WTC11 (cell line): Measurements from ENCODE around the gene IL17RE. TPM values are rescaled to one million over a fixed set of nuclear protein-coding genes. Genes with fewer than 3 reads are reported as not detected.

Experiments
- ATAC-seq: fragments of 200-7000 bp; cut with Tn5 transposase; 2 replicates; pipeline ENCODE4 v1.10.0; 2021; ENCODE audit warnings: mild to moderate bottlenecking, moderate library complexity
- CTCF ChIA-PET: fragments of 300-600 bp; sonication (Branson Sonifier 250); formaldehyde crosslinking; loops from one replicate; lab custom pipeline; 2021; ENCODE audit warnings: antibody characterized with exemption; lab: Charles Lee
- POLR2A ChIA-PET: fragments of 350-600 bp; sonication (Branson Sonifier 250); formaldehyde crosslinking; loops from one replicate; lab custom pipeline; 2021; ENCODE audit warnings: antibody characterized with exemption; lab: Charles Lee
- DNase-seq: peaks from one replicate; pipeline ENCODE4 v3.0.0; 2021; ENCODE audit warnings: low spot score
- H3K27ac Mint-ChIP-seq: 2 replicates; pipeline ENCODE4 v1.8.0; 2021; ENCODE audit warnings: mixed read lengths
- H3K27me3 Mint-ChIP-seq: 2 replicates; pipeline ENCODE4 v1.8.0; 2021; ENCODE audit warnings: low read depth, mild to moderate bottlenecking, moderate library complexity, mixed read lengths
- H3K36me3 Mint-ChIP-seq: 2 replicates; pipeline ENCODE4 v1.8.0; 2021; ENCODE audit warnings: mixed read lengths
- H3K4me1 Mint-ChIP-seq: 2 replicates; pipeline ENCODE4 v1.8.0; 2022; ENCODE audit warnings: mixed read lengths
- H3K4me3 Mint-ChIP-seq: 2 replicates; pipeline ENCODE4 v1.8.0; 2021; ENCODE audit warnings: mild to moderate bottlenecking, moderate library complexity, mixed read lengths
- H3K9me3 Mint-ChIP-seq: 2 replicates; pipeline ENCODE4 v1.8.0; 2021; ENCODE audit warnings: mixed read lengths
- CREB1 ChIP-seq: sonication (generic); formaldehyde crosslinking; IDR thresholded peaks from 2 replicates; pipeline ENCODE4 v1.8.0; 2023; ENCODE audit warnings: mild to moderate bottlenecking, missing genetic modification reagents
- ELF4 ChIP-seq: sonication (generic); formaldehyde crosslinking; IDR thresholded peaks from 2 replicates; pipeline ENCODE4 v1.8.1; 2022; ENCODE audit warnings: low read depth, mild to moderate bottlenecking, moderate library complexity, missing genetic modification reagents
- ERG ChIP-seq: fragments of 250-450 bp; sonication (Bioruptor Pico); IDR thresholded peaks from 2 replicates; pipeline ENCODE4 v1.8.0; 2021; ENCODE audit warnings: mild to moderate bottlenecking
- GRHL2 ChIP-seq: fragments of 250-450 bp; sonication (Bioruptor Pico); IDR thresholded peaks from 2 replicates; pipeline ENCODE4 v1.8.0; 2022; ENCODE audit warnings: mild to moderate bottlenecking, moderate library complexity; ENCODE audit not compliant: insufficient replicate concordance, severe bottlenecking
- MLX ChIP-seq: sonication (generic); formaldehyde crosslinking; IDR thresholded peaks from 2 replicates; pipeline ENCODE4 v1.8.1; 2023; ENCODE audit warnings: mild to moderate bottlenecking, missing genetic modification reagents, moderate library complexity
- PRDM15 ChIP-seq: sonication (generic); formaldehyde crosslinking; IDR thresholded peaks from 2 replicates; pipeline ENCODE4 v1.8.0; 2022; ENCODE audit warnings: missing genetic modification reagents
- TEAD1 ChIP-seq: sonication (generic); formaldehyde crosslinking; IDR thresholded peaks from 2 replicates; pipeline ENCODE4 v1.8.0; 2022; ENCODE audit warnings: mild to moderate bottlenecking, missing genetic modification reagents
- total RNA-seq: library from RNA; stranded (reverse); gene quantifications from 3 replicates; pipeline ENCODE4 v1.2.3, GENCODE V29; 2021
- TF ChIP-seq, protein P1 (sequence below): sonication (generic); formaldehyde crosslinking; IDR thresholded peaks from 2 replicates; pipeline ENCODE4 v1.8.1; 2022; ENCODE audit warnings: mild to moderate bottlenecking, moderate library complexity, missing genetic modification reagents
- TF ChIP-seq, protein P2 (sequence below): sonication (generic); formaldehyde crosslinking; IDR thresholded peaks from 2 replicates; pipeline ENCODE4 v1.8.1; 2022; ENCODE audit warnings: low read depth, mild to moderate bottlenecking, moderate library complexity, missing genetic modification reagents, borderline replicate concordance
- TF ChIP-seq, protein P3 (sequence below): sonication (generic); formaldehyde crosslinking; IDR thresholded peaks from 2 replicates; pipeline ENCODE4 v1.8.0; 2022; ENCODE audit warnings: mild to moderate bottlenecking, missing genetic modification reagents
- TF ChIP-seq, protein P4 (sequence below): sonication (generic); formaldehyde crosslinking; IDR thresholded peaks from 2 replicates; pipeline ENCODE4 v1.8.0; 2022; ENCODE audit warnings: mild to moderate bottlenecking, missing genetic modification reagents
- TF ChIP-seq, protein P5 (sequence below): sonication (generic); formaldehyde crosslinking; IDR thresholded peaks from 2 replicates; pipeline ENCODE4 v1.8.0; 2022; ENCODE audit warnings: mild to moderate bottlenecking, missing genetic modification reagents

Gene IL17RE
- total RNA-seq, 1 experiment from 2014 or later: 4.2 TPM

DNA sequence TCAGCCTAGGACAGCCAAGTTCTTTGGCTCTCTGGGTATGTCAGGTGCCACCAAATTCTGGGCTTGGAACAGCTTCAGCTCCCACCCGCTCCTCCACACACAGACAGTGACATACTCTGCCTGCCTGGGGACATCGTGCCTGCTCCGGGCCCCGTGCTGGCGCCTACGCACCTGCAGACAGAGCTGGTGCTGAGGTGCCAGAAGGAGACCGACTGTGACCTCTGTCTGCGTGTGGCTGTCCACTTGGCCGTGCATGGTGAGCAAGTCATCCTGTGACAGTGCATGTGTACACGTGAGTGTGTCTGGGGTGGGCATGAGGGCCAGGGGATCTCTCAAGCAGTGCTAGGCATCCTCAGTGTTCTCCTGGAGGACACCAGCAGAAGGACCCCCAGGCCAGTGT is 15.2 kb downstream of the IL17RE start:
- TF ChIP-seq TEAD1: no peak
- TF ChIP-seq, protein P1, sequence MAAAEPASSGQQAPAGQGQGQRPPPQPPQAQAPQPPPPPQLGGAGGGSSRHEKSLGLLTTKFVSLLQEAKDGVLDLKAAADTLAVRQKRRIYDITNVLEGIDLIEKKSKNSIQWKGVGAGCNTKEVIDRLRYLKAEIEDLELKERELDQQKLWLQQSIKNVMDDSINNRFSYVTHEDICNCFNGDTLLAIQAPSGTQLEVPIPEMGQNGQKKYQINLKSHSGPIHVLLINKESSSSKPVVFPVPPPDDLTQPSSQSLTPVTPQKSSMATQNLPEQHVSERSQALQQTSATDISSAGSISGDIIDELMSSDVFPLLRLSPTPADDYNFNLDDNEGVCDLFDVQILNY (CRISPR knock-in tag): no peak
- no peak for TF ChIP-seq MLX (CRISPR knock-in tag)
- no peak for TF ChIP-seq CREB1 (CRISPR knock-in tag)
- TF ChIP-seq, protein P2, sequence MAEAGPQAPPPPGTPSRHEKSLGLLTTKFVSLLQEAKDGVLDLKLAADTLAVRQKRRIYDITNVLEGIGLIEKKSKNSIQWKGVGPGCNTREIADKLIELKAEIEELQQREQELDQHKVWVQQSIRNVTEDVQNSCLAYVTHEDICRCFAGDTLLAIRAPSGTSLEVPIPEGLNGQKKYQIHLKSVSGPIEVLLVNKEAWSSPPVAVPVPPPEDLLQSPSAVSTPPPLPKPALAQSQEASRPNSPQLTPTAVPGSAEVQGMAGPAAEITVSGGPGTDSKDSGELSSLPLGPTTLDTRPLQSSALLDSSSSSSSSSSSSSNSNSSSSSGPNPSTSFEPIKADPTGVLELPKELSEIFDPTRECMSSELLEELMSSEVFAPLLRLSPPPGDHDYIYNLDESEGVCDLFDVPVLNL (CRISPR knock-in tag): no peak
- TF ChIP-seq, protein P3, sequence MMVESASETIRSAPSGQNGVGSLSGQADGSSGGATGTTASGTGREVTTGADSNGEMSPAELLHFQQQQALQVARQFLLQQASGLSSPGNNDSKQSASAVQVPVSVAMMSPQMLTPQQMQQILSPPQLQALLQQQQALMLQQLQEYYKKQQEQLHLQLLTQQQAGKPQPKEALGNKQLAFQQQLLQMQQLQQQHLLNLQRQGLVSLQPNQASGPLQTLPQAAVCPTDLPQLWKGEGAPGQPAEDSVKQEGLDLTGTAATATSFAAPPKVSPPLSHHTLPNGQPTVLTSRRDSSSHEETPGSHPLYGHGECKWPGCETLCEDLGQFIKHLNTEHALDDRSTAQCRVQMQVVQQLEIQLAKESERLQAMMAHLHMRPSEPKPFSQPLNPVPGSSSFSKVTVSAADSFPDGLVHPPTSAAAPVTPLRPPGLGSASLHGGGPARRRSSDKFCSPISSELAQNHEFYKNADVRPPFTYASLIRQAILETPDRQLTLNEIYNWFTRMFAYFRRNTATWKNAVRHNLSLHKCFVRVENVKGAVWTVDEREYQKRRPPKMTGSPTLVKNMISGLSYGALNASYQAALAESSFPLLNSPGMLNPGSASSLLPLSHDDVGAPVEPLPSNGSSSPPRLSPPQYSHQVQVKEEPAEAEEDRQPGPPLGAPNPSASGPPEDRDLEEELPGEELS (CRISPR knock-in tag): no peak
- no peak for TF ChIP-seq GRHL2 (CRISPR knock-in tag)
- TF ChIP-seq, protein P4, sequence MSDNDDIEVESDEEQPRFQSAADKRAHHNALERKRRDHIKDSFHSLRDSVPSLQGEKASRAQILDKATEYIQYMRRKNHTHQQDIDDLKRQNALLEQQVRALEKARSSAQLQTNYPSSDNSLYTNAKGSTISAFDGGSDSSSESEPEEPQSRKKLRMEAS (CRISPR knock-in tag): no peak
- no peak for TF ChIP-seq ELF4 (CRISPR knock-in tag)
- TF ChIP-seq, protein P5, sequence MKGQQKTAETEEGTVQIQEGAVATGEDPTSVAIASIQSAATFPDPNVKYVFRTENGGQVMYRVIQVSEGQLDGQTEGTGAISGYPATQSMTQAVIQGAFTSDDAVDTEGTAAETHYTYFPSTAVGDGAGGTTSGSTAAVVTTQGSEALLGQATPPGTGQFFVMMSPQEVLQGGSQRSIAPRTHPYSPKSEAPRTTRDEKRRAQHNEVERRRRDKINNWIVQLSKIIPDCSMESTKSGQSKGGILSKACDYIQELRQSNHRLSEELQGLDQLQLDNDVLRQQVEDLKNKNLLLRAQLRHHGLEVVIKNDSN (CRISPR knock-in tag): no peak
- DNase-seq: no peak
- CTCF ChIA-PET: interaction anchor here (2.5 kb wide), 1 partner anchor 15 kb away, joined by 17 read pairs; the partner anchor contains the start of gene CRELD1
- POLR2A ChIA-PET: interaction anchor here (0.6 kb wide), 1 partner anchor 500 kb away, joined by 6 read pairs; no protein-coding TSS in a partner anchor
- H3K4me3 Mint-ChIP-seq: no peak overlapping the region
- H3K4me1 Mint-ChIP-seq: peaks cover 18% of the 10 kb centered on the region
- no peak for ATAC-seq
- no peak overlapping the region for H3K27ac Mint-ChIP-seq
- H3K27me3 Mint-ChIP-seq: 0 out of 2 replicates have a peak, but pooled peaks cover 3% of the 10 kb centered on the region
- no peaks in the 10 kb centered on the region for H3K36me3 Mint-ChIP-seq
- no peaks in the 10 kb centered on the region for H3K9me3 Mint-ChIP-seq

- 0 out of 2 replicates have a peak, but pooled peaks cover 3% of the 10 kb centered on the region for H3K27me3 Mint-ChIP-seq
- ATAC-seq: no peak
- H3K4me3 Mint-ChIP-seq: no peak overlapping the region
- no peak for DNase-seq
- CTCF ChIA-PET: no interaction called here
- H3K36me3 Mint-ChIP-seq: no peaks in the 10 kb centered on the region
- H3K4me1 Mint-ChIP-seq: peaks cover 18% of the 10 kb centered on the region
- TF ChIP-seq ERG (CRISPR knock-in tag) (no peak), PRDM15 (CRISPR knock-in tag) (no peak)
- H3K27ac Mint-ChIP-seq: no peak overlapping the region
- H3K9me3 Mint-ChIP-seq: no peaks in the 10 kb centered on the region
- POLR2A ChIA-PET: interaction anchor here (0.6 kb wide), 1 partner anchor 501 kb away, joined by 6 read pairs; no protein-coding TSS in a partner anchor
Observed at GRCh38 chr3:9918261-9919038, 15.8 kb downstream of the IL17RE start.
